Measurements from ENCODE around the gene LRRC53.

The LRRC53 gene

GRCh38 chr1:74512170-74512915 lies at the start of gene LRRC53:
Gene LRRC53, minus strand, starts transcription at chr1:74512611. Its CDS starts 29,262 bp downstream, at chr1:74483349.
- no peaks in the 10 kb centered on the region for H3K27me3 Mint-ChIP-seq
- no peak within 1 kb of the TSS for H3K27ac Mint-ChIP-seq
- no peaks in the 10 kb centered on the region for H3K9me3 Mint-ChIP-seq
- no peaks in the 10 kb centered on the region for H3K36me3 Mint-ChIP-seq
- DNase-seq, result no peak
- H3K4me3 Mint-ChIP-seq, result no peak within 1 kb of the TSS
- no peaks in the 10 kb centered on the region for H3K4me1 Mint-ChIP-seq
- CTCF ChIA-PET, result interaction anchor here (1.2 kb wide), 1 partner anchor 9 kb away, joined by 7 read pairs; no protein-coding TSS in a partner anchor

GRCh38 chr1:74549932-74550331 lies 37.5 kb upstream of the LRRC53 start:
- Mint-ChIP-seq H3K4me3 (no peak overlapping the region), H3K27ac (no peak overlapping the region), H3K4me1 (no peaks in the 10 kb centered on the region), H3K36me3 (no peaks in the 10 kb centered on the region), H3K27me3 (no peaks in the 10 kb centered on the region), H3K9me3 (no peaks in the 10 kb centered on the region)
- CTCF ChIA-PET, result no interaction called here
- no peak for DNase-seq

GRCh38 chr1:74548961-74549750 lies 36.7 kb upstream of the LRRC53 start:
- Mint-ChIP-seq H3K9me3 (no peaks in the 10 kb centered on the region), H3K27ac (no peak overlapping the region), H3K4me1 (no peaks in the 10 kb centered on the region), H3K27me3 (no peaks in the 10 kb centered on the region), H3K4me3 (no peak overlapping the region), H3K36me3 (no peaks in the 10 kb centered on the region)
- CTCF ChIA-PET, result no interaction called here
- no peak for DNase-seq

- Mint-ChIP-seq H3K9me3 (peaks cover 1% of the 10 kb centered on the region), H3K4me3 (no peak overlapping the region), H3K27ac (no peak overlapping the region), H3K27me3 (no peaks in the 10 kb centered on the region), H3K4me1 (no peaks in the 10 kb centered on the region), H3K36me3 (no peaks in the 10 kb centered on the region)
- DNase-seq, result no peak
- CTCF ChIA-PET, result no interaction called here
Measured at GRCh38 chr1:74545821-74546220, 33.4 kb upstream of the LRRC53 start.

DNA sequence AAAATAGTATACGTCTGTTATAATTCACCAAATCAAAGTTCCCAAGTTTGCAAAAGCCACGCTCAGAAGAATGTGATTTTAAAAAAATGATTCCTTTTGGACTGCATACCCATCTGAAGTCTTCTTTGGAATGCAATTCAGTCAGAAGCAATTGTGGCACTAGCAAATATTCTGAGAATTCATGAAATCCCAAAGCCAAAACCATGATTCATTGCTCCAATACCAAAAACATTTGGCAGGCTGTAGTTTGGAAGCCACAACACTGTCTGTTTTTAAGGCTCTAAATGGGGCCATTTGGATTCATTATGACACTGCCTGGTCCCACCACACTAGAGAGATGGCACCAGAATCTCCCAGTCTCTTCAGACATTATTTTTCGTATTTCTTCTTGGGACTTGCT lies 21.8 kb upstream of the LRRC53 start:
- Mint-ChIP-seq H3K4me3 (no peak overlapping the region), H3K27me3 (no peaks in the 10 kb centered on the region), H3K36me3 (no peaks in the 10 kb centered on the region), H3K4me1 (no peaks in the 10 kb centered on the region), H3K27ac (no peak overlapping the region), H3K9me3 (no peaks in the 10 kb centered on the region)
- no peak for DNase-seq
- CTCF ChIA-PET, result no interaction called here

DNA sequence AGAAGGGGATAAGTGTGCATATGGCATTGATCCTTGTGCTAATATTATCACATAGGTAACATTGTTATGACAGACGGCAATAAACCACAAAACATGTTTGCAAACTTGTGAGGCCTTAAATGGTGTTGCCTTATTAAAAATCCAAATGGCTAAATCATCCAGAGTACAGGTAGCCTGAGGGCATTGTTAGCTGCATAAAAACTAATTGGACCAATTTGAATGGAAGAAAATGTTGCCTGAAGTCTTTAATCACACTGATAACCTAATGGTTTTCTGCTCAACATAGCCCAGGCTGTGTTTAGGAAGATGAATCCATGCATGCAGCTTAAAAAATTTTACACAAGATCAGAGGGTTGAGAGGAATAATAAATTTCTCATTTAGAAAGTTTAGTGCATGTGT lies 19.4 kb upstream of the LRRC53 start:
- no peaks in the 10 kb centered on the region for H3K9me3 Mint-ChIP-seq
- no peaks in the 10 kb centered on the region for H3K27me3 Mint-ChIP-seq
- CTCF ChIA-PET, result no interaction called here
- H3K4me1 Mint-ChIP-seq, result no peaks in the 10 kb centered on the region
- no peak overlapping the region for H3K27ac Mint-ChIP-seq
- H3K36me3 Mint-ChIP-seq, result no peaks in the 10 kb centered on the region
- DNase-seq, result no peak
- H3K4me3 Mint-ChIP-seq, result no peak overlapping the region

- CTCF ChIA-PET, result no interaction called here
- no peaks in the 10 kb centered on the region for H3K27me3 Mint-ChIP-seq
- no peak overlapping the region for H3K27ac Mint-ChIP-seq
- H3K4me3 Mint-ChIP-seq, result no peak overlapping the region
- no peak for DNase-seq
- no peaks in the 10 kb centered on the region for H3K36me3 Mint-ChIP-seq
- H3K9me3 Mint-ChIP-seq, result no peaks in the 10 kb centered on the region
- H3K4me1 Mint-ChIP-seq, result no peaks in the 10 kb centered on the region
Measured at GRCh38 chr1:74530892-74531291, 18.5 kb upstream of the LRRC53 start.

DNA sequence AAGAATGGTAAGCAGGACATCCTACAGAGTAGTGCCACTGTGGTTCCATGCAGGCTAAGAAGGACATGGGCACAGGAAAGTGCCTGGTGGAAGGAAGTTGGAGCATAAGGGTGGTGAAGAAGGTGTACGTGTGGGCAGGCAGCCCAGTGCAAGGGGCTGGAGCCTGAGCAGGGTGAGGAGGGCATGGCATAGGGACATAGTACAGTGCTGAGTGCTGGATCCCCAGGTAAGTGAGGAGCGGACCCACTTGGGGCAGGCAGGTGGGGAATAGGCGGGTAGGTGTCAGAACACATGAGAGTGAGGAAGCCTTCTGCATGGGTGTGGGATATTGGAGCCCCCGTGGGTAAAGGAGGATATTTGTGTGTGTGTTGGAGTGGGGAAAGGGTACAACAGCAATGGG lies 15.7 kb upstream of the LRRC53 start:
- Mint-ChIP-seq H3K4me3 (no peak overlapping the region), H3K4me1 (no peaks in the 10 kb centered on the region), H3K27ac (no peak overlapping the region), H3K36me3 (no peaks in the 10 kb centered on the region), H3K9me3 (no peaks in the 10 kb centered on the region), H3K27me3 (no peaks in the 10 kb centered on the region)
- CTCF ChIA-PET, result no interaction called here
- no peak for DNase-seq

DNA sequence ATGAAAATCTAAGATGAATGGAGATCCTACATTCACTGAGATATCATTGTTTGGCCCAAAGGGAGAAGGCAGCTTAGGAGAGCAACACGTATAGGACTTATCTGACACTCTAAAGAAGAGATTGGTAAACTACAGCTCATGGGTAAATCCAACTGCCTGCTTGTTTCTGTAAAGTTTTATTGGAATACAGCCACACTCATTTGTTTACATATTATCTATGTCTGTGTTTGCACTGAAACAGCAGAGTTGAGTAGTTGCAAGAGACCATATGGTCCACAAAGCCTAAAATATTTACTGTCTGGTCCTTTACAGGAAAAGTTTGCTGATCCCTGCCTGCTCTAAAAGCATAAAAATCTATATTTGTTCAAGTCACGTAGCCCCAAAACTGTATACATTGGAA lies 14.3 kb upstream of the LRRC53 start:
- no peak overlapping the region for H3K27ac Mint-ChIP-seq
- CTCF ChIA-PET, result no interaction called here

DNA sequence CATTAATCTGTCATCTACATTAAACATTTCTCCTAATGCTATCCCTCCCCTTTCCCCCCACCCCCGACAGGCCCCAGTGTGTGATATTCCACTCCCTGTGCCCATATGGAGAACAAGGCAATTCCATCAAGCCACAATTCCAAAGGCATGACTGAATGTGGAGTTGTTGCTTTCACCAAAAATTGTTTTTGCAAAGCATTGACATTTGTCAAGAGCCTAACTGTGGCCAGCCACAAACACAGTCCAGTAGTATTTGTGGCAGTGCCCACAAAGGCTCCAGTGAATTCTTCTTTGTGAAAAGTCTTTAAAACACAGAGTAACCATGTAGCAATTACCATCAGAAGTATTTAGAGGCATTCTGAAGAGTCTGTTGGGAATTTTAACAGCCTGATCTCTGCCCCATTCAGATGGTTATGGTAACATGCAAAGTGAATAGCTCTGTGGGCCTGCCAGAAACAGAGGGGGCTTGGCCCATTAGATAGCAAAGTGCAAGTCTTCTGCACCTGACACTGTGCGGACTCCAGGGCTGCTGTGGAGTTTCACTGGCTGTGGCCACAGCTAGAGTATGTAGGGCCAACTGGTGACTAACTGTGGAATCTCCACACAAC lies 11.6 kb upstream of the LRRC53 start:
- CTCF ChIA-PET, result no interaction called here
- H3K27ac Mint-ChIP-seq, result no peak overlapping the region
- no peaks in the 10 kb centered on the region for H3K36me3 Mint-ChIP-seq
- no peaks in the 10 kb centered on the region for H3K9me3 Mint-ChIP-seq
- no peaks in the 10 kb centered on the region for H3K27me3 Mint-ChIP-seq
- DNase-seq, result no peak
- no peaks in the 10 kb centered on the region for H3K4me1 Mint-ChIP-seq
- no peak overlapping the region for H3K4me3 Mint-ChIP-seq

More for the DNA sequence above, 14.3 kb upstream of the LRRC53 start:
- Mint-ChIP-seq H3K4me3 (no peak overlapping the region), H3K27me3 (no peaks in the 10 kb centered on the region), H3K4me1 (no peaks in the 10 kb centered on the region), H3K36me3 (no peaks in the 10 kb centered on the region), H3K9me3 (no peaks in the 10 kb centered on the region)
- no peak for DNase-seq

- no peak for DNase-seq
- Mint-ChIP-seq H3K4me1 (no peaks in the 10 kb centered on the region), H3K27me3 (no peaks in the 10 kb centered on the region), H3K36me3 (no peaks in the 10 kb centered on the region), H3K4me3 (no peak overlapping the region), H3K27ac (no peak overlapping the region), H3K9me3 (no peaks in the 10 kb centered on the region)
- CTCF ChIA-PET, result no interaction called here
Measured at GRCh38 chr1:74522148-74522547, 9.7 kb upstream of the LRRC53 start.

- H3K4me1 Mint-ChIP-seq, result no peaks in the 10 kb centered on the region
- H3K27ac Mint-ChIP-seq, result no peak overlapping the region
- no peaks in the 10 kb centered on the region for H3K36me3 Mint-ChIP-seq
- H3K9me3 Mint-ChIP-seq, result no peaks in the 10 kb centered on the region
- DNase-seq, result no peak
- H3K27me3 Mint-ChIP-seq, result no peaks in the 10 kb centered on the region
- CTCF ChIA-PET, result no interaction called here
- H3K4me3 Mint-ChIP-seq, result no peak overlapping the region
Measured at GRCh38 chr1:74517599-74518051, 5.2 kb upstream of the LRRC53 start.

GRCh38 chr1:74513411-74514300 lies 1.2 kb upstream of the LRRC53 start:
- no peaks in the 10 kb centered on the region for H3K36me3 Mint-ChIP-seq
- DNase-seq, result no peak
- H3K9me3 Mint-ChIP-seq, result no peaks in the 10 kb centered on the region
- no peaks in the 10 kb centered on the region for H3K27me3 Mint-ChIP-seq
- H3K27ac Mint-ChIP-seq, result no peak overlapping the region
- CTCF ChIA-PET, result interaction anchor here (0.7 kb wide), 1 partner anchor 18 kb away, joined by 4 read pairs; no protein-coding TSS in a partner anchor
- H3K4me1 Mint-ChIP-seq, result no peaks in the 10 kb centered on the region
- H3K4me3 Mint-ChIP-seq, result no peak overlapping the region

DNA sequence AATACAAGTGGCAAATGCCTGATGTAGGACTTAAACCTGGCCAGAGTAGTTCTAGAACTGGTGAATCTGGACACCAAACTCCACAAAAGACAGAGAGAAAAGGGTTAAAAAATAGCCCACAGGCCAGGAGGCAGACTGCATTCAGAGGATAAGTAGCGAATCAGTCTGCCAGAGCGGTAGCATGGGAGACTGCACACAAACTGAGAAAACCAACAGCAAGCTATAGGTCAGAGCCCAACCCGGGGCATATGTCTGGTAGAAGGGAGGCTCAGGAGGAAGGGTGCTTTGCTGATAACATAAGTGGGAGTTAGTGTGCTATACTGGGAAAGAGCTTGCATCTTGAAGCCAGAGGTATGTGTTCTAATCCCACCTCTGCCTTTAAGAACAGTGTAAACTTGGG lies 4.0 kb downstream of the LRRC53 start:
- no peak overlapping the region for H3K4me3 Mint-ChIP-seq
- no peaks in the 10 kb centered on the region for H3K36me3 Mint-ChIP-seq
- DNase-seq, result no peak
- CTCF ChIA-PET, result no interaction called here
- H3K9me3 Mint-ChIP-seq, result no peaks in the 10 kb centered on the region
- no peaks in the 10 kb centered on the region for H3K27me3 Mint-ChIP-seq
- H3K4me1 Mint-ChIP-seq, result no peaks in the 10 kb centered on the region
- peak overlapping the region; percentile 24 for H3K27ac Mint-ChIP-seq
